ENCODE results near the gene RBFOX1. TPM values are rescaled to one million over a fixed set of nuclear protein-coding genes. Genes with fewer than 3 reads are reported as not detected.

Gene RBFOX1
- polyA plus RNA-seq, 1 experiment = not detected

- CTCF ChIA-PET = no interaction called here
- POLR2A ChIA-PET = no interaction called here
- TF ChIP-seq, protein P1, sequence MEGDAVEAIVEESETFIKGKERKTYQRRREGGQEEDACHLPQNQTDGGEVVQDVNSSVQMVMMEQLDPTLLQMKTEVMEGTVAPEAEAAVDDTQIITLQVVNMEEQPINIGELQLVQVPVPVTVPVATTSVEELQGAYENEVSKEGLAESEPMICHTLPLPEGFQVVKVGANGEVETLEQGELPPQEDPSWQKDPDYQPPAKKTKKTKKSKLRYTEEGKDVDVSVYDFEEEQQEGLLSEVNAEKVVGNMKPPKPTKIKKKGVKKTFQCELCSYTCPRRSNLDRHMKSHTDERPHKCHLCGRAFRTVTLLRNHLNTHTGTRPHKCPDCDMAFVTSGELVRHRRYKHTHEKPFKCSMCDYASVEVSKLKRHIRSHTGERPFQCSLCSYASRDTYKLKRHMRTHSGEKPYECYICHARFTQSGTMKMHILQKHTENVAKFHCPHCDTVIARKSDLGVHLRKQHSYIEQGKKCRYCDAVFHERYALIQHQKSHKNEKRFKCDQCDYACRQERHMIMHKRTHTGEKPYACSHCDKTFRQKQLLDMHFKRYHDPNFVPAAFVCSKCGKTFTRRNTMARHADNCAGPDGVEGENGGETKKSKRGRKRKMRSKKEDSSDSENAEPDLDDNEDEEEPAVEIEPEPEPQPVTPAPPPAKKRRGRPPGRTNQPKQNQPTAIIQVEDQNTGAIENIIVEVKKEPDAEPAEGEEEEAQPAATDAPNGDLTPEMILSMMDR (IDR thresholded peaks at IDR 0.05; ENCODE audit: low read depth, low read length) = no peak
- Histone ChIP-seq H3K27me3 (ENCODE audit: control insufficient read depth, insufficient read depth, low read length) (no peaks in the 10 kb centered on the region), H3K27ac (ENCODE audit: low read depth, low read length) (no peak overlapping the region), H3K9me3 (ENCODE audit: control insufficient read depth, insufficient read depth, low read length) (peaks cover 41% of the 10 kb centered on the region), H3K4me3 (ENCODE audit: low read depth, low read length) (no peak overlapping the region)
- DNase-seq (ENCODE audit: low read depth, low spot score) = no peak
Observed at GRCh38 chr16:7515543-7515942, 182.9 kb downstream of the RBFOX1 start.

DNA sequence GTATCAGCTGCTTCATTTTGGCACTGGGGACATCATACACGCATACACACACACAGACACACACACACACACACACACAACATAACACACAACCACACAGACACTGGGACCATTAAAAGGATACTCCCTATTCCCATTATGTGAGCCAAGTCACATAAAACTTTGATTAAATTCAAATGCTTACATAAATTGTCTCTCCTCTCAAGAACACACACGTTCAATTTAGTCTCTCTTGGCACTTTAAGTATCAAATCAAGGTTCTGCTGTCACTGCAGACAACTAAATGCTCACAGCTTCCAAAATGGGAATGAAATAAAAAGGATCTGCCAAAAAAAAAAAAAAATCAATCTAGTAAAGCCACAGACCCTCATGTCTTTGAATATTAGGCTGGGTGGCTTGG, 184.9 kb downstream of the RBFOX1 start:
- no peak overlapping the region for H3K4me3 ChIP-seq (ENCODE audit: low read depth, low read length)
- TF ChIP-seq, protein P1 (IDR thresholded peaks at IDR 0.05; ENCODE audit: low read depth, low read length) = no peak
- CTCF ChIA-PET = no interaction called here
- no peak for DNase-seq (ENCODE audit: low read depth, low spot score)
- H3K9me3 ChIP-seq (ENCODE audit: control insufficient read depth, insufficient read depth, low read length) = peaks cover 38% of the 10 kb centered on the region
- POLR2A ChIA-PET = no interaction called here
- no peak overlapping the region for H3K27ac ChIP-seq (ENCODE audit: low read depth, low read length)
- H3K27me3 ChIP-seq (ENCODE audit: control insufficient read depth, insufficient read depth, low read length) = no peaks in the 10 kb centered on the region

DNA sequence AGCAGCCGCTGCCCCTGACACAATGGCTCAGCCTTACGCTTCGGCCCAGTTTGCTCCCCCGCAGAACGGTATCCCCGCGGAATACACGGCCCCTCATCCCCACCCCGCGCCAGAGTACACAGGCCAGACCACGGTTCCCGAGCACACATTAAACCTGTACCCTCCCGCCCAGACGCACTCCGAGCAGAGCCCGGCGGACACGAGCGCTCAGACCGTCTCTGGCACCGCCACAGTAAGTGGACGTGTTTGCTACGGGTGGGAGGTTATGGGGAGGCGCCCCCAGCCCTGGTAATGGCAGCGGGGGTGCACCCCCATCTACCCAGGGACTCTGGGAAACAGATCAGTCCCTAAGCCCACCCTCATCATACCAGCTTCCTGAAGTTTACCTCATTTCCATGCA, 185.5 kb downstream of the RBFOX1 start:
- H3K27me3 ChIP-seq (ENCODE audit: control insufficient read depth, insufficient read depth, low read length) = no peaks in the 10 kb centered on the region
- ChIA-PET CTCF (no interaction called here), POLR2A (no interaction called here)
- TF ChIP-seq, protein P1 (IDR thresholded peaks at IDR 0.05; ENCODE audit: low read depth, low read length) = no peak
- peaks cover 33% of the 10 kb centered on the region for H3K9me3 ChIP-seq (ENCODE audit: control insufficient read depth, insufficient read depth, low read length)
- H3K4me3 ChIP-seq (ENCODE audit: low read depth, low read length) = no peak overlapping the region
- DNase-seq (ENCODE audit: low read depth, low spot score) = no peak
- H3K27ac ChIP-seq (ENCODE audit: low read depth, low read length) = no peak overlapping the region

DNA sequence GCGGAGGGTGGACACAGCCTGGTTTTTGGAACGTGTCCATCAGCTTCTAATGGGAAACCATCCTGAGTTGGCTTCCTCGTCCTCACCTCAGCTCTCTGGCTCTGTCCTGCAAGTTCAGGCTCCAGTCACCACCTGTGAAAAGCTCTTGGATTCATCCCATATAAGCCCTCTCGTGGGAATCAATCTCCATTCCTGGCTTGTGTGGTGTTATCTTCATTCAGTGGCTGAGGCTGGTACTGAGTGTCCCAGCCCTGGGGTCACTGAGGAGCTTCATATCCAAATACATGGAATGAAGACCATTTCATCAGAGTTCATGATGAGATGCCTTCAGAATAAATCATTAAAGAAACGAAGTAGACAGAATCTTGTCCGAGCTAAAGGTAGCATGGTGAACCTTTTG, 189.2 kb downstream of the RBFOX1 start:
- H3K4me3 ChIP-seq (ENCODE audit: low read depth, low read length) = no peak overlapping the region
- POLR2A ChIA-PET = no interaction called here

GRCh38 chr16:7524419-7524818, 191.8 kb downstream of the RBFOX1 start:
- TF ChIP-seq, protein P1 (IDR thresholded peaks at IDR 0.05; ENCODE audit: low read depth, low read length) = no peak
- Histone ChIP-seq H3K27me3 (ENCODE audit: control insufficient read depth, insufficient read depth, low read length) (no peaks in the 10 kb centered on the region), H3K4me3 (ENCODE audit: low read depth, low read length) (no peak overlapping the region), H3K9me3 (ENCODE audit: control insufficient read depth, insufficient read depth, low read length) (peaks cover 27% of the 10 kb centered on the region), H3K27ac (ENCODE audit: low read depth, low read length) (no peak overlapping the region)
- no peak for DNase-seq (ENCODE audit: low read depth, low spot score)
- ChIA-PET POLR2A (no interaction called here), CTCF (no interaction called here)

More for the DNA sequence above, 189.2 kb downstream of the RBFOX1 start:
- H3K9me3 ChIP-seq (ENCODE audit: control insufficient read depth, insufficient read depth, low read length) = peaks cover 32% of the 10 kb centered on the region
- no peaks in the 10 kb centered on the region for H3K27me3 ChIP-seq (ENCODE audit: control insufficient read depth, insufficient read depth, low read length)
- DNase-seq (ENCODE audit: low read depth, low spot score) = no peak
- H3K27ac ChIP-seq (ENCODE audit: low read depth, low read length) = no peak overlapping the region
- TF ChIP-seq, protein P1 (IDR thresholded peaks at IDR 0.05; ENCODE audit: low read depth, low read length) = no peak
- CTCF ChIA-PET = no interaction called here
